Sigmoid colon (tissue), 4 donors: ENCODE results near the gene FICD.

Source experiments
- POLR2A ChIP-seq, 2 donors: fragments of 450-650 bp; IDR thresholded peaks; one replicate each; pipeline ENCODE4 v1.6.1; 2016; ENCODE audit warnings: antibody characterized with exemption in 2 of 2, mild to moderate bottlenecking in 2 of 2, moderate library complexity in 2 of 2
- POLR2AphosphoS5 ChIP-seq, 4 donors: sonication (generic); formaldehyde crosslinking; IDR thresholded peaks; one replicate each; pipeline ENCODE4 v1.6.1; 2017; ENCODE audit warnings: antibody characterized with exemption in 4 of 4
- TF ChIP-seq, protein P1 (sequence below), 4 experiments: fragments of 450-650 bp in 3 of 4; fragments of 200-600 bp in 1 of 4; IDR thresholded peaks; one replicate each; pipeline ENCODE4 v1.5.1; 2016 to 2019; ENCODE audit warnings: antibody characterized with exemption in 4 of 4, mild to moderate bottlenecking in 3 of 4, moderate library complexity in 2 of 4

- TF ChIP-seq POLR2A (IDR thresholded peaks at IDR 0.05) (no peak), POLR2AphosphoS5 (IDR thresholded peaks at IDR 0.05) (no peak)
- TF ChIP-seq, protein P1, sequence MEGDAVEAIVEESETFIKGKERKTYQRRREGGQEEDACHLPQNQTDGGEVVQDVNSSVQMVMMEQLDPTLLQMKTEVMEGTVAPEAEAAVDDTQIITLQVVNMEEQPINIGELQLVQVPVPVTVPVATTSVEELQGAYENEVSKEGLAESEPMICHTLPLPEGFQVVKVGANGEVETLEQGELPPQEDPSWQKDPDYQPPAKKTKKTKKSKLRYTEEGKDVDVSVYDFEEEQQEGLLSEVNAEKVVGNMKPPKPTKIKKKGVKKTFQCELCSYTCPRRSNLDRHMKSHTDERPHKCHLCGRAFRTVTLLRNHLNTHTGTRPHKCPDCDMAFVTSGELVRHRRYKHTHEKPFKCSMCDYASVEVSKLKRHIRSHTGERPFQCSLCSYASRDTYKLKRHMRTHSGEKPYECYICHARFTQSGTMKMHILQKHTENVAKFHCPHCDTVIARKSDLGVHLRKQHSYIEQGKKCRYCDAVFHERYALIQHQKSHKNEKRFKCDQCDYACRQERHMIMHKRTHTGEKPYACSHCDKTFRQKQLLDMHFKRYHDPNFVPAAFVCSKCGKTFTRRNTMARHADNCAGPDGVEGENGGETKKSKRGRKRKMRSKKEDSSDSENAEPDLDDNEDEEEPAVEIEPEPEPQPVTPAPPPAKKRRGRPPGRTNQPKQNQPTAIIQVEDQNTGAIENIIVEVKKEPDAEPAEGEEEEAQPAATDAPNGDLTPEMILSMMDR (IDR thresholded peaks at IDR 0.05), result no peak
These were observed 4.5 kb downstream of the FICD start for GRCh38 chr12:108519558-108519957.
